Peyer's patch (tissue), 4 donors: ENCODE data around the gene TM4SF5. TPM values are rescaled to one million over a fixed set of nuclear protein-coding genes. Genes with fewer than 3 reads are reported as not detected.

ENCODE experiments used
- DNase-seq, 3 donors: peaks; one replicate each; pipeline ENCODE4 v3.0.0-alpha.2; 2017 to 2019
- H3K27ac ChIP-seq, 4 donors: fragments of 200-600 bp; sonication (generic); one replicate each; pipeline ENCODE4 v1.5.1; 2016 to 2019
- H3K27me3 ChIP-seq, 2 donors: fragments of 200-600 bp; sonication (generic); one replicate each; pipeline ENCODE4 v1.5.1; 2019
- H3K36me3 ChIP-seq, 3 donors: fragments of 200-600 bp; sonication (generic); one replicate each; pipeline ENCODE4 v1.5.1; 2016 to 2019
- H3K4me1 ChIP-seq, 4 donors: fragments of 200-600 bp; sonication (generic); one replicate each; pipeline ENCODE4 v1.5.1; 2016 to 2019
- H3K4me3 ChIP-seq, 4 donors: fragments of 200-600 bp; sonication (generic); 1 replicate in 3 of 4; 2 replicates in 1 of 4; pipeline ENCODE4 v1.5.1; 2016 to 2019; ENCODE audit warnings: mild to moderate bottlenecking in 1 of 4
- H3K9me3 ChIP-seq, 4 donors: fragments of 200-600 bp; sonication (generic); one replicate each; pipeline ENCODE4 v1.5.1; 2016 to 2019; ENCODE audit warnings: mild to moderate bottlenecking in 1 of 4
- POLR2A ChIP-seq, 2 donors: fragments of 450-650 bp; IDR thresholded peaks; one replicate each; pipeline ENCODE4 v1.5.1; 2017; ENCODE audit warnings: antibody characterized with exemption in 2 of 2, mild to moderate bottlenecking in 2 of 2, moderate library complexity in 2 of 2
- total RNA-seq, 4 donors: library from RNA; depleted of rRNA; stranded (reverse); fragments of >200 nt; gene quantifications; one replicate each; pipeline ENCODE4 v1.1.0, GENCODE V29; 2016
- TF ChIP-seq, protein P1 (sequence below), 6 experiments: fragments of 450-650 bp in 4 of 6; fragments of 200-600 bp in 2 of 6; sonication (generic) in 1 of 6; IDR thresholded peaks; one replicate each; pipeline ENCODE4 v1.5.1; 2017 to 2019; ENCODE audit warnings: antibody characterized with exemption in 6 of 6, mild to moderate bottlenecking in 3 of 6, moderate library complexity in 1 of 6

Gene TM4SF5
- total RNA-seq, 4 donors from 2014 or later, result 75.3 to 171 (median 163) TPM; not detected in 1

- no peak for TF ChIP-seq POLR2A (IDR thresholded peaks at IDR 0.05)
- TF ChIP-seq, protein P1, sequence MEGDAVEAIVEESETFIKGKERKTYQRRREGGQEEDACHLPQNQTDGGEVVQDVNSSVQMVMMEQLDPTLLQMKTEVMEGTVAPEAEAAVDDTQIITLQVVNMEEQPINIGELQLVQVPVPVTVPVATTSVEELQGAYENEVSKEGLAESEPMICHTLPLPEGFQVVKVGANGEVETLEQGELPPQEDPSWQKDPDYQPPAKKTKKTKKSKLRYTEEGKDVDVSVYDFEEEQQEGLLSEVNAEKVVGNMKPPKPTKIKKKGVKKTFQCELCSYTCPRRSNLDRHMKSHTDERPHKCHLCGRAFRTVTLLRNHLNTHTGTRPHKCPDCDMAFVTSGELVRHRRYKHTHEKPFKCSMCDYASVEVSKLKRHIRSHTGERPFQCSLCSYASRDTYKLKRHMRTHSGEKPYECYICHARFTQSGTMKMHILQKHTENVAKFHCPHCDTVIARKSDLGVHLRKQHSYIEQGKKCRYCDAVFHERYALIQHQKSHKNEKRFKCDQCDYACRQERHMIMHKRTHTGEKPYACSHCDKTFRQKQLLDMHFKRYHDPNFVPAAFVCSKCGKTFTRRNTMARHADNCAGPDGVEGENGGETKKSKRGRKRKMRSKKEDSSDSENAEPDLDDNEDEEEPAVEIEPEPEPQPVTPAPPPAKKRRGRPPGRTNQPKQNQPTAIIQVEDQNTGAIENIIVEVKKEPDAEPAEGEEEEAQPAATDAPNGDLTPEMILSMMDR (IDR thresholded peaks at IDR 0.05), result peak in 3 of 6 experiments; percentile 17 to 35 (median 29)
- H3K36me3 ChIP-seq, result peaks cover 0 to 9% (median 0%) of the 10 kb centered on the region in 3 donors
- DNase-seq, result peak; percentile 49 to 74 (median 71)
- peak overlapping the region in 3 of 4 donors; percentile 30 to 69 (median 45) for H3K27ac ChIP-seq
- no peaks in the 10 kb centered on the region for H3K9me3 ChIP-seq
- H3K4me3 ChIP-seq, result no peak overlapping the region
- H3K27me3 ChIP-seq, result no peaks in the 10 kb centered on the region
- H3K4me1 ChIP-seq, result peaks cover 0 to 15% (median 10%) of the 10 kb centered on the region in 4 donors
Observed at GRCh38 chr17:4733073-4733531, 38.6 kb upstream of the TM4SF5 start.

DNA sequence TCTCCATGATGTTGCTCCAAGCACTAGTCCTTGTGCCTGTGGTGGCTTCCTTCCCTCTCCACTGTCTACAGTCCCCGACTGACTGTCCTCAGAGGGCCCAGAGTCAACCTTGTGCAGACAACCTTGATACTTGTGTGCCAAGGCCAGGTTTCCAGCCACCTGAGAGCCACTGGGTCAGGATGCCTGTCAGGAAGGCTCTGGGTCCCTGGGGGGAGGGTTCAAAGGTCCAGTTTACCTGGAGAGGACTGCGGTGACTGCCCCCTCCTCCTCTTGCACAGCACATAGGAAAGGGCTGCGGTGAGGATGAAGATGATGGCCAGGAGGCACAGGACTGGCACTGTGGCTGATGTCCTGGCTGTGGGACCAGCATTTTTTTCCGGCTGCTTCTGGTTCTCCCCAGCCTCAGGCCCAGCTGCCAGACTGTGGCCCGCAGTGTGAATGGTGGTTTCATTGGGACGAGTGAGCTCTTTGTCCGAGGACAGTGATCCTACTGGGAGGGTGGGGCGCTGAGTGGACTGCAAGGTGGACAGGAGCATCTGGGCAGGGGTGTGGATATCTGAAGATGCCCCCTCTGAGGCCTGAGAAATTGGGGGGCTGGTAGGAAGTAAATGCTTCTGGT lies 36.7 kb upstream of the TM4SF5 start:
- Histone ChIP-seq H3K27ac (peak overlapping the region in 1 of 4 donors; percentile 1), H3K4me1 (peaks cover 0 to 16% (median 11%) of the 10 kb centered on the region in 4 donors)
- no peak for TF ChIP-seq POLR2A (IDR thresholded peaks at IDR 0.05)
- TF ChIP-seq, protein P1 (IDR thresholded peaks at IDR 0.05), result no peak

GRCh38 chr17:4735876-4736651 lies 35.6 kb upstream of the TM4SF5 start:
- TF ChIP-seq POLR2A (IDR thresholded peaks at IDR 0.05), result no peak
- TF ChIP-seq, protein P1 (IDR thresholded peaks at IDR 0.05), result no peak
- H3K4me1 ChIP-seq, result peaks cover 0 to 15% (median 10%) of the 10 kb centered on the region in 4 donors
- peaks cover 0 to 9% (median 0%) of the 10 kb centered on the region in 3 donors for H3K36me3 ChIP-seq
- DNase-seq, result no peak
- H3K4me3 ChIP-seq, result no peak overlapping the region
- no peaks in the 10 kb centered on the region for H3K9me3 ChIP-seq
- no peaks in the 10 kb centered on the region for H3K27me3 ChIP-seq
- H3K27ac ChIP-seq, result peak overlapping the region in 3 of 4 donors; percentile 3 to 29 (median 17)

More for the DNA sequence above, 36.7 kb upstream of the TM4SF5 start:
- Histone ChIP-seq H3K27me3 (no peaks in the 10 kb centered on the region), H3K4me3 (no peak overlapping the region), H3K36me3 (peaks cover 0 to 9% (median 0%) of the 10 kb centered on the region in 3 donors), H3K9me3 (no peaks in the 10 kb centered on the region)
- no peak for DNase-seq

GRCh38 chr17:4738136-4739121 lies 33.3 kb upstream of the TM4SF5 start:
- DNase-seq, result peak; percentile 28 to 70 (median 67)
- Histone ChIP-seq H3K9me3 (no peaks in the 10 kb centered on the region), H3K4me3 (peak overlapping the region; percentile 55 to 83 (median 77)), H3K4me1 (peaks cover 0 to 7% (median 2%) of the 10 kb centered on the region in 4 donors), H3K36me3 (peaks cover 0 to 9% (median 0%) of the 10 kb centered on the region in 3 donors), H3K27me3 (no peaks in the 10 kb centered on the region), H3K27ac (peak overlapping the region; percentile 61 to 83 (median 68))
- TF ChIP-seq POLR2A (IDR thresholded peaks at IDR 0.05), result peak in 1 of 2 donors; percentile 13
- TF ChIP-seq, protein P1 (IDR thresholded peaks at IDR 0.05), result no peak
